GM12801 (cell line): ENCODE measurements around the gene SNX20.

Source experiments
- TF ChIP-seq, protein P1 (sequence below): IDR thresholded peaks from one replicate; pipeline ENCODE4 v1.5.1; 2011; ENCODE audit warnings: control low read depth; ENCODE audit not compliant: insufficient read length; ENCODE audit errors: extremely low read depth

SNX20 gene

DNA sequence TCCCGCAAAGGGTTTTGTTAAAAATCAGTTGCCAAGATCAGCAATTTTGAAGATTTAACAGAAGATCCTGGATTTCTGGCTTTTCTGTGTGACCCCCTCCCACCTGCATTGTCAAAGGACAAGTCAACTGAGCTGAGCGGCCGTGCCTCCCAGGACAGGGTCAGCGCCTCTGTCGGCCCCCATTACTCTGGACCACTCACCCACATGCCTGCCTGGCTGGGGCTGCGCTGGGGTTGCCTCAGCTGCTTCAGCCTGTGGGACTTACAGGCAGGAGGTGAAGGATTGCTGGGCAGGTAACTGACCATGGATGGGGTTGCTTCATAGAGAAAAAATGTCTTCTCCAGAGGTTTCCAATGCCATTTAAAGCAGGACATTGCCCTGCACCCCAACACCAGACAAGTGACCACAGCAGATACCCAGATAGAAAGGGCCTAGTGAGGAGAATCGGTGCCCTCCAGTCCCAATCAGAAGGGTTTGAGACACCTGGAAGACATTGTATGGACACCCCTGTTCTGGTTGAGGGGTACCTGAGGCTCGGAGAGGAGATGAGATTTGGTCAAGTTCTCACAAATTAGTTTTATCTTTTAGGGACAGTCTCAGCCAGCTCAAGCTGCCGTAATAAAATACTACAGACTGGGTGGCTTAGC lies 52.8 kb downstream of the SNX20 start:
- TF ChIP-seq, protein P1, sequence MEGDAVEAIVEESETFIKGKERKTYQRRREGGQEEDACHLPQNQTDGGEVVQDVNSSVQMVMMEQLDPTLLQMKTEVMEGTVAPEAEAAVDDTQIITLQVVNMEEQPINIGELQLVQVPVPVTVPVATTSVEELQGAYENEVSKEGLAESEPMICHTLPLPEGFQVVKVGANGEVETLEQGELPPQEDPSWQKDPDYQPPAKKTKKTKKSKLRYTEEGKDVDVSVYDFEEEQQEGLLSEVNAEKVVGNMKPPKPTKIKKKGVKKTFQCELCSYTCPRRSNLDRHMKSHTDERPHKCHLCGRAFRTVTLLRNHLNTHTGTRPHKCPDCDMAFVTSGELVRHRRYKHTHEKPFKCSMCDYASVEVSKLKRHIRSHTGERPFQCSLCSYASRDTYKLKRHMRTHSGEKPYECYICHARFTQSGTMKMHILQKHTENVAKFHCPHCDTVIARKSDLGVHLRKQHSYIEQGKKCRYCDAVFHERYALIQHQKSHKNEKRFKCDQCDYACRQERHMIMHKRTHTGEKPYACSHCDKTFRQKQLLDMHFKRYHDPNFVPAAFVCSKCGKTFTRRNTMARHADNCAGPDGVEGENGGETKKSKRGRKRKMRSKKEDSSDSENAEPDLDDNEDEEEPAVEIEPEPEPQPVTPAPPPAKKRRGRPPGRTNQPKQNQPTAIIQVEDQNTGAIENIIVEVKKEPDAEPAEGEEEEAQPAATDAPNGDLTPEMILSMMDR: no peak

DNA sequence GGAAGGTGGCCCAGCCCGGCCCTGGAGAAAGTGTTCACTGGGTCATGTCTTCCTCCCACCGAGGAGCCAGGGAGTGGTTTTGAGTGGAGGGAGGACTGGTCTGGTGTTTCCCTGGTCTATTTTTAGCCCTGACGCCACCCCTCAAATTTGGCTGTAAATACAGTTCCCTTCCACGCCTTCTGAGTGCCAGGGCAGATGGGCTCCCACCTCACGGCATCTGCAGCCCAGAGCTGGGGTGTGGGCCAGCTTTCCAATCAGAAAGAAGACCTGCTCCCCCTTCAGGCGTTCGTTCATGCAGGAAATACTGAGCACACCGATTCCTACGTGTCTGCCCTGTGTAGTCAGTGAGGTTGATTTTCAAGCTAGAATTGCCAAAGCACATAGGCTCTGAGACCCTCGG lies 53.7 kb downstream of the SNX20 start:
- TF ChIP-seq, protein P1: no peak

GRCh38 chr16:50626868-50627267 lies 54.2 kb downstream of the SNX20 start:
- TF ChIP-seq, protein P1: no peak

DNA sequence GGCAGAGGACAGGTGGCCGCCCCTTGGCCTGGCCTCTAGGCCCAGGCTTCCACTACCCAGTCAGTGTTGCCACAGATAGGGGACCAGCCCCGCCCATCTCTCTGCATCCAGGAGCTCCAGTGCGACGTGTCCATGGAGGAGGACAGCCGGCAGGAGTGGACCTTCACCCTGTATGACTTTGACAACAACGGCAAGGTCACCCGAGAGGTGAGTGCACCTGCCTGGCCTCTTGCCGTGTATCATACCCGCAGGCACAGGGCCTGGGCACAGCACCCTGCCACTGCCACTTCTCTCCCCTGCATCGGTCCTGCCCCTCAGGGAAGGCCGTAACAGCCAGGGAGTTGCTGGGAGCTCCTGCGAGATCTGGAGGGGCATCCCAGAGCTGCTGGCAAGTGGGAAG lies 55.7 kb downstream of the SNX20 start:
- TF ChIP-seq, protein P1: no peak

- TF ChIP-seq, protein P1: no peak
These were observed 56.6 kb downstream of the SNX20 start for GRCh38 chr16:50624449-50624970.

DNA sequence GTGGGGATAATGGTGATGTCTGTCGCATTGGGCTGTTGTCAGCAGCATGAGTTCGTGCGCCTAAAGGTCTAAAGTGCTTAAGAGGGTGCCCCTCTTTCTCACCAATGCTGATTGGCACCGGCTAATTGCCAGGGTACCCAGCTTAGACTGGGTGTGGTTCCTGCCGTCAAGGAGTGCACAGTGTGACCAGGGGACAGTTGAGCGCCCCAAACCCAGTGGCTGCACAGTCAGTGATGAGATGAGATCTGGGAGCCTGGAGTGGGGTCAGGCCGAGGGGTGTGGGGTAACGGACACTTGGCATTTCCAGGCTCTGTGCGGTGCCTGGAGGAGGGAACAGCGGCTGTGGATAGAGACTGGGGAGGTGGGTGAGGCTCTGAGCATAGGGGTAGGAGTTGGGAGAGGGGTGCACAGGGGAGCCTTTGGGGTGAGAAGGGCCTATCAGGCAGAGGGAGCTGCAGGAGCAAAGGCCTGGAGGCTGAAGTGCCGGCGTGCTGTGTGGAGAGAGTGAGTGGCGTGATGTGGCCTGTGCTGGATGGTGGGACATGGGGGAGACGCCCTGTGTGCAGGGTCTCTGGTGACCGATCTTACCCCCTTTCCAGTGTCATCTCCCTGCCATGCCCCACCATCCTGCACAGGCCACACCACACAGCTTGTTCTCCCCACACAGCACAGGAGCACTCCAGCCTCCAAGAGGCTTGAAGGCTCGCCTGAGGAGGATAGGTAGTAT lies 58.3 kb downstream of the SNX20 start:
- TF ChIP-seq, protein P1: no peak

DNA sequence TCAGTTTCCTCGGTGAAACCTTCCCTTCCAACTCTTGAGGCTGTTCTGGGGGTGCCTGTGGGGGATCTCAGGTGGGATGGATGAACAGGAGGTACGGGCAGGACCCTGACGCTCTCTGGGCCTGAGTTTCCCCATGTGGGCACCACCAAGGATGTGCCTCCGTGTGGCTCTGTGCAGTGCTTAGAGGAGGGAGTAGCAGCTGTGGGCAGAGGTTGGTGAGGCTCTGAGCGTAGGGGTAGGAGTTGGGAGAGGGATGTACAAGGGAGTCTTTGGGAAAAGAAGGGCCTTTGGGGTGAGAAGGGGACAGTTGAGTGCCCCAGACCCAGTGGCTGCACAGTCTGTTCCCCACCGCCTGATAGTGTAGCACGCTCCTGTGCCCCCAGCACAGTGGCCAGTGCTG lies 59.1 kb downstream of the SNX20 start:
- TF ChIP-seq, protein P1: no peak
